Raji (cell line): Measurements from ENCODE around the gene LRRIQ4.

Source experiments
- POLR2A ChIP-seq: IDR thresholded peaks from 2 replicates; pipeline ENCODE4 v1.6.1; 2011; ENCODE audit warnings: low read depth, low read length, control low read depth; ENCODE audit not compliant: insufficient read depth

LRRIQ4 gene

GRCh38 chr3:169812332-169813235 lies at the start of gene LRRIQ4, which contains the start of gene LRRC34:
LRRIQ4 (plus strand) TSS chr3:169812870; CDS start chr3:169821922, 9,052 bp downstream.
LRRC34 (minus strand) TSS chr3:169812904; CDS start chr3:169812548, 356 bp downstream.
- peak; percentile 48 for TF ChIP-seq POLR2A

- TF ChIP-seq POLR2A, result peak; percentile 66
Measured at GRCh38 chr3:169764312-169764881, 48.3 kb upstream of the LRRIQ4 start.

- peak; percentile 76 for TF ChIP-seq POLR2A
Measured at GRCh38 chr3:169764882-169765612, 47.6 kb upstream of the LRRIQ4 start, which contains the start of gene TERC. TERC (minus strand) TSS chr3:169765060.

GRCh38 chr3:169769287-169770181 lies 43.1 kb upstream of the LRRIQ4 start, which contains the start of gene ACTRT3:
ACTRT3 (minus strand) TSS chr3:169769561; CDS start chr3:169769520, 41 bp downstream.
- TF ChIP-seq POLR2A, result peak; percentile 43

- 0 out of 2 replicates have a peak, but pooled peaks have one; percentile 37 for TF ChIP-seq POLR2A
Measured at GRCh38 chr3:169771497-169772304, 41.0 kb upstream of the LRRIQ4 start.

GRCh38 chr3:169772305-169772896 lies 40.3 kb upstream of the LRRIQ4 start:
- no peak for TF ChIP-seq POLR2A

GRCh38 chr3:169772897-169773816 lies 39.5 kb upstream of the LRRIQ4 start, which contains the start of gene MYNN:
MYNN (plus strand) TSS chr3:169773396; CDS start chr3:169774296, 900 bp downstream.
- peak; percentile 99 for TF ChIP-seq POLR2A

GRCh38 chr3:169774186-169774585 lies 38.5 kb upstream of the LRRIQ4 start:
- TF ChIP-seq POLR2A, result no peak

- TF ChIP-seq POLR2A, result no peak
Measured at GRCh38 chr3:169777822-169778221, 34.8 kb upstream of the LRRIQ4 start.

- no peak for TF ChIP-seq POLR2A
Measured at GRCh38 chr3:169780742-169781141, 31.9 kb upstream of the LRRIQ4 start.

- no peak for TF ChIP-seq POLR2A
Measured at GRCh38 chr3:169781209-169781855, 31.3 kb upstream of the LRRIQ4 start.
